HUDEP-2 (cell line): ENCODE measurements around the gene TKT.

Experiments used
- DNase-seq, 76 experiments: peaks; one replicate each; lab custom pipeline; 2025; ENCODE audit not compliant: unreplicated experiment in 76 of 76; lab: John Stamatoyannopoulos, UW

TKT gene

GRCh38 chr3:53226142-53226840 is 29.5 kb downstream of the TKT start:
- DNase-seq = no peak

GRCh38 chr3:53225651-53226050 is 30.2 kb downstream of the TKT start:
- DNase-seq = no peak

GRCh38 chr3:53225181-53225580 is 30.6 kb downstream of the TKT start:
- DNase-seq = no peak

GRCh38 chr3:53224536-53224935 is 31.3 kb downstream of the TKT start:
- no peak for DNase-seq

- DNase-seq = no peak
These were observed 31.8 kb downstream of the TKT start for GRCh38 chr3:53224026-53224425.

- no peak for DNase-seq
These were observed 32.3 kb downstream of the TKT start for GRCh38 chr3:53223541-53223966.

GRCh38 chr3:53223025-53223424 is 32.8 kb downstream of the TKT start:
- no peak for DNase-seq

- DNase-seq = no peak
These were observed 33.5 kb downstream of the TKT start for GRCh38 chr3:53222183-53222901.

GRCh38 chr3:53221827-53222182 is 34.0 kb downstream of the TKT start:
- DNase-seq = no peak

- no peak for DNase-seq
These were observed 34.5 kb downstream of the TKT start for GRCh38 chr3:53221345-53221744.

GRCh38 chr3:53219895-53220483 is 35.8 kb downstream of the TKT start:
- DNase-seq = peak in 74 of 76 experiments; percentile 6 to 90 (median 71)

GRCh38 chr3:53218131-53218530 is 37.7 kb downstream of the TKT start:
- DNase-seq = no peak

GRCh38 chr3:53217175-53217574 is 38.6 kb downstream of the TKT start:
- DNase-seq = no peak

- no peak for DNase-seq
These were observed 39.1 kb downstream of the TKT start for GRCh38 chr3:53216723-53217122.

- DNase-seq = no peak
These were observed 40.0 kb downstream of the TKT start for GRCh38 chr3:53215816-53216215.

- DNase-seq = no peak
These were observed 42.5 kb downstream of the TKT start for GRCh38 chr3:53213276-53213675.

GRCh38 chr3:53211706-53212702 is 43.8 kb downstream of the TKT start:
- DNase-seq = no peak

- DNase-seq = no peak
These were observed 53.3 kb downstream of the TKT start for GRCh38 chr3:53202331-53203015.

GRCh38 chr3:53200501-53201498 is 55.0 kb downstream of the TKT start:
- no peak for DNase-seq
